ENCODE data around the gene AADAT.
"Not testable (repeated sequence)": the region's sequence is repeated elsewhere in the genome, so short reads cannot be mapped to it uniquely, and the experiment has no call there.

The AADAT gene

DNA sequence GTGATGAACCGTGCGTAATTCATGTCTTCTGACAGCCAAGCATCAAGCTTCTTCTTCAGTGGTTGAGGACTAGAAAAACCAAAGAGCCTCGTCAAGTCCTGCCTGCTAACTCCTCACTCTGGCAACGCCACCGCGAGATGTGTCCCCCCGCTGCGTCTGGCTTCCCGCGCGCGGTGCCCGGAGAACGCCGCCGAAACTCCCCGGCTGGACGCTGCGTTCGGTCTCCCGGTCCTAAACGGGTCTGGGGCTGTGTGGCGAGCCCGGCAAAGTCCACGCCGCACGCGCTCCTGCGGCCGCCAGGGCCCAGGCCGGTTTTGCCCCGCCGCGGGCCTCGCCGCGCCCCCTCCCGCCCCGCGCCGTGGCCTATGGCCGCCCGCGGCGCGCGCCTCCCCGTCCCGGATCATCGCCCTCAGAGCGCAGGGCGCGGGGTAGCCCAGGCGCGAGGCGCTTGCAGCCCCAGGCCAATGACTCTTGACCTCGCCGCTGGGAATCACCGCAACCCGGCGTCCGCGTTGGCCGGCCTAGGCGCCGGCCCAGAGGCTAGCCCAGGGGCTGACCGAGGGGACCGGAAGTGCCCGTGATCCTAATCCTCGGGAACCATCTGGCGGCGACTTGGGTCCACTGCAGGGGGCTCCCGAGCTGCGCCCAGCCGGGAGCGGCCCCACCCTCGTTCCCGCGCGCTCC is at the start of gene AADAT:
TSS of gene AADAT (minus strand) at position 289 of the 684 bp plus-strand sequence. CDS start at position 23, 266 bp downstream.
- peak; percentile 76 to 81 for DNase-seq

DNA sequence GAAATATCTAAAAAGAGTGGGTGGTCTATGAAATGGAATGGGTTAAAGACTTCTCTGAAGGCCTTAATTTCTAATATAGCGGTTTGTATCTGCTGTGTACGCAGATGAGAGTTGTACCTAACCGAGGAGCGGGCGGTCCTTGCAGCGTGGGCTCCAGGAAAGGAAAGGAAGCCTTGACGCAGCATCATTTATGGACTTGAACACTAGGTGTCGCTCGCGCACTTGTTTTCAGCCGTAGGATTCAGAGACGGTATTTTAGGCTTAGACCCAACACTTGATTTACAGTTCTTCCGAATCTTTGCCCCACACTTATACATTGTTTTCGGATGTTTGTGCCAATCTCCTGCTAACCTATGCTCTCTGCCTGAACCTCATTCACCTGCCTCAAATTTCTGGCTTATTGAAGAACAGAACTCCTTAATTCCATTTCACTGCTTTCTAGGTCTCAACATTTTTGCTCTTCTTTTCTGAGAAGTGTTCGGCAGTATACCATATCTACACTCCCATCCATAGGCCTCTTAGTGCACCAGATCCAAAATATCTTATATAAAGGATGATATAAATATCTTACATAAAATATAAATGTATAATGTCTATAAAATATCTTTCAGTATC is 48.9 kb upstream of the AADAT start:
- DNase-seq, result peak; percentile 40 to 61

DNA sequence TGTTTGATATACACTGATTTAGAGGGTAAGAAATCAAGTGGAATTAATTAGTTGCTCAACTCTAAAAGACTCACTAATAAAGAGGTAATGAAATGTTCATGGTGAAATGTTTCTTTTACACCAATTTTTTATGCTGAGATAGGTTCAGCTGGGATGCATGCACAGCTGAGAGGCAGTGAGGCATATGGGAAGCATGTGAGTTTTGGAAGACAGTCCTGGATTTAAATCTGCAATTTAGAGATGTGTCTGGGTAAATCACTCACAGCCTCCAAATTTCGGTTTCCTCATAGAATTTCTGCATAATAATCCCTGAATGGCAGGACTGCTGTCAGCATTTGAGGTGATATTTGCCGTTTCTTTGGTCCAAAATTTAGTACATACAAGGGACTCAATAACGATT is 48.2 kb upstream of the AADAT start:
- peak in 1 of 2 donors; percentile 21 for DNase-seq

DNA sequence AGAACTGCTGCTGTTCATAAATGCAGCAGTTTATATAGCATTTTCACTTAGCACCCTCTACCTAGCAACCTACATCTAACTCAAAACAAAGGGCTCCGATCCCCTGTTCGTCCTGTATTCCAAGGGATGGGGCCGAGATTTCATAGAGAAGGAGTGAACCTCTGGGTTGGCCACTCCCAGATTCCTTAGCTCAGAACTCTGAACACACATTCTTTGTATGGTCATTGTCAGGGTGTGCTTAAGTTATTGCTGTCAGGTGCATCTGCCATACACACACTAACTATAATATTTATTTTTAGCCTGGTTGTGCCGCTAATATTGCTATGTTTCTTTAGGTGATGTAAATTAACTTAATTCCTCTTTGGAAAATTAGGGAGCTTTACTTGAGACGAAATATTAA is 47.7 kb upstream of the AADAT start:
- DNase-seq, result no peak

DNA sequence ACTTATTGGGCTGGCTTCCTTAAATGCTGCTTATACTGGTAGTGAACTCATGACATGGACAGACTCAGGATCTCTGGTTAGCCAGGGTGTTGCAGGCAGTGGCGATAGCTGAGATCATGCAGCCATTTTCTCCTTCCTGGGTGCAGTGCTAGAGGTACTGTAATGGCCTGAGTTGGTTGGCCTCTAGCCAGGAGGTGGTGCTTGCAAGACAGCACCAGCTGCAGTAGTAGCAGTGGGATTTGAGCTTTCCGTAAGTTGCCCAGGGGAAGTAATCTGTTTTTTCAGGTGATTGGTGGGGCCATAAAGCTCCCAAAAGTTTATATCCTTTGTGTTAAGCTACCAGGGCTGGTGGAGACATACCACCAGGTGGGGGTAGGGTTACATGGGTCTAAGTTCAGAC is 45.1 kb upstream of the AADAT start:
- DNase-seq, result no peak

DNA sequence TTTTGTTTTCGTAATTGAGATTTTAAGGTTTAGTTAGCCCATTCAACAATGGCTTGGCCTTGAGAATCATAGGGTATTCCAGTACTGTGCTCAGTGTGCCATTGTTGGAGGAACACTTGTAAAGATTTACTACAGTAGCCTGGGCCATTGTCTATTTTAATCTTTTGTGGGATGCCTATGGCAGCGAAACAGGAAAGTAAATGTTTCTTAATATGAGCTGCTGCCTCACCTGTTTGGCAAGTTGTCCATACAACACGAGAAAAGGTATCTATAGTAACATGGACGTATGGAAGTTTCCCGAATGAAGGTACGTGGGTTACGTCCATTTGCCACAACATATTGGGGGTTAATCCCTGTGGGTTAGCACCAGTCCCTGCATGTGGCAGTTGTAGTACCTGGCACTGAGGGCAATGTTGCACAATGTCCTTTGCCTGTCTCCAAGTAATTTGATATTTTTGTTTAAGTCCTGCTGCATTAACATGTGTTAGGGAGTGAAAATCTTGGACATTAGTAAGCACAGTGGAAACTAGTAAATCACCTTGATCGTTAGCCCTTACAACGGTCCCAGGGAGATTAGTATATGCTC is 38.6 kb upstream of the AADAT start:
- no peak for DNase-seq

DNA sequence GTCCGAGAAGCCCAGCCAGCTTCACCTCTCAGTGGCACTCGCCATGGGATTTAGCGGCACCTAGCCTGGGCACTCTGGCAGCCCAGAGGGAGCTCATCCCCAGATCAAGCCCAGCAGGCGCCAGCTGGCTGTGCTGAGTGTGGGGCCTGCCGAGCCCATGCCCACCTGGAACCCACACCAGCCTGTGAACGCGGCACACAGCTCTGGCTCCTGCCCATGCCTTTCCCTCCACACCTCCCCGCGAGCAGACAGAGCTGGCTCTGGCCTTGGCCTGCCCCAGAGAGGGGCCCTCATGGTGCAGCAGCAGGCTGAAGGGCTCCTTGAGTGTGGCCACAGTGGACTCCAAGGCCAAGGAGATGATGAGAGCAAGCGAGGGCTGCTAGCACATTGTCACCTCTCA is 38.0 kb upstream of the AADAT start:
- DNase-seq, result no peak

DNA sequence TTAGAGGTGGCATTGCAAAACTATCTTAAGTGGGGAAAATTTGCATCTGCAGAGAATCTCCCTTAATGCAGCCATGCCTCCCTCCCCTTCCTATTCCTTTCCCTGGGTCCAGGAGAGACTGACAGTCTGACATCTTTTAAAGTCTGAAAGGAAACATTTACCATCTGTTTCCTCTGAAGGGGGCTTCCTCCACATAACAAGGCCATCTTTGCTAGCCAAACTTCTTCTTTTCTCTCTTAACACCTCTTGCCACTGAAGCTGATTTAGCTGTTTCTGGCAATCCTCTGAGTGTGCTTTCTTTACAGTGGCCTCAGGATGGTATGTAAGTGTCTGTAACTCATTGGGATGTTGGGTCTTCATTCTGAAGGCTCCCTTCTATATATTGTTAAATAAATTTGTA is 34.6 kb upstream of the AADAT start:
- DNase-seq, result no peak

DNA sequence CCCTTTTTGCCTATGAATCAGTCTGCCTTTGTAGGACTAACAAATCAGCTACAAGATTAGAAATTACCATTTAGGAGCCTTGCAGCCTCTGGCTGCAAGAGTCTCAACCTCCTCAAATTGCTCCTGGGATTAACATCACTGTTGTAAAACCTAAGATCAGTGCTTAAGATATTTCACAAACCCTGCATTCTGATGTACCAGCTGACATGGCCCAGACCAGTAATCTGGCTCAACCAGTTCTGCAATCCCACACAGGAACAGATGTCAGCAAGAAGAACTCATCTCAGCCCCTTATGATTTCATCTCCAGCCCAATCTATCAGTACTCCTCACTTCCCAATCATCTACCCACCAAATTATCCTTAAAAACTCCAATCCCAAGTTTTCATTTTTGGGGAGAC is 32.5 kb upstream of the AADAT start:
- no peak for DNase-seq

DNA sequence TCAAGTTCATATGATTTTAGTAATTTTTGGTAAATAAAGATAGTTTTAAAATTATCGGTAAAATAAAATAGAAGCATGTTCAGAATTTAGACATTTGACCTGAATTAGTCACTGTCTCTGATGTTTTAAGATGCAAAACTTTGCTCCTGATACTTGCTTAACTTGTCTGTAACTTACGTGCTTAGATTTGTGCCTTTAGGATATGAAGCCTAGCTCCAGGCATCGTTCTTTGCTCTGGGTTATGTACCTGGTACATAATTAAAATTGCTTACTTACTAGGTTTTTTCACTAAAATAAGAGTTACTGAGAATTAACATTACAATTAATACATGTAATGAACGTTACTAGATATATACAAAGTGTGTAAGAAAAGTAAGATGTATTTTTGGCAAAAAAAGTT is 24.9 kb upstream of the AADAT start:
- no peak for DNase-seq

DNA sequence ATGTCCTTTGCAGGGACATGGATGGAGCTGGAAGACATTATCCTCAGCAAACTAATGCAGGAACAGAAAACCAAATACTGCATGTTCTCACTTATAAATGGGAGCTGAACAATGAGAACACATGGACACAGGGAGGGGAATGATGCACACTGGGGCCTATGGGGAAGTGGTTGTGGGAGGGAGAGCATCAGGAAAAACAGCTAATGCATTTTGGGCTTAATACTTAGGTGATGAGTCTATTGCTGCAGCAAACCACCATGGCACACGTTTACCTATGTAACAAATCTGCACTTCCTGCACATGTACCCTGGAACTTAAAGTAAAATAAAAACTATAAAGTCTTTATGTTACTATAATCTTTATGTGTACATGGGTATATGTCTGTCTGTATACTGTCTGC is 24.4 kb upstream of the AADAT start:
- not testable (repeated sequence) for DNase-seq

DNA sequence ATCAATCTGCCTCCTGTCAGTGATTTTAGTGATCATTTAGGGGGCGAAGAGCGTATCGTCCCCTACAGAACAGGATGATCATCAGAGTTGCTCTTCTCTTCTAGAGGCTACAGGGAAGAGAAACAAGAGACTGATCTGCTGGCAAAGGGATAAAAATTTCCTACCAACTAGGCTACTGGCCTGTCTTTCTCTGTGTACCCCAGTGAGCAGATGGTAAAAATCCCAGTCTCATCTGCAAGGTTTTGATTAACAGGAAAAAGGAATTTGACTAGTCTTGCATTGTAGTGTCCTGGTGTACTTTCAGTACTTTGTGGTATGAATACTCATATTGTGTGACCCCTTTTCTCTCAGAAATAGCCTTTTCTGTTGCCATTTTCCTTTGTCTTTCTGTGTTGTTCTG is 21.8 kb upstream of the AADAT start:
- DNase-seq, result no peak

DNA sequence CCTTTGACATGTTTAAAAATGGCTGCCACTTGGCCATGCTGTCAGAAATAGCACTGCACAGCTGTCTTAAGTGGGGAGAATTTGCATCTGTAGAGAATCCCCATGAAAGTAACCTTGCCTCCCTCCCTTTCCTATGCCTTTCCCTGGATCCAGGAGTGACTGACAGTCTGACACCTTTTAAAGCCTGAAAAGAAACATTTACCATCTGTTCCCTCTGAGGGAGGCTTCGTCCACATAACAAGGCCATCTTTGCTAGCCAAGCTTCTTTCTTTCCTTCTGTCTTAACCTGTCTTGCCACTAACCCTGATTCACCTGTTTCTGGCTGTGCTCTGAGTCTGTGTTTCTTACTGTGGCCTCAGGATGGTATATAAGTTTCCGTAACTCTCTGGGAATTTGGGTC is 21.3 kb upstream of the AADAT start:
- no peak for DNase-seq

DNA sequence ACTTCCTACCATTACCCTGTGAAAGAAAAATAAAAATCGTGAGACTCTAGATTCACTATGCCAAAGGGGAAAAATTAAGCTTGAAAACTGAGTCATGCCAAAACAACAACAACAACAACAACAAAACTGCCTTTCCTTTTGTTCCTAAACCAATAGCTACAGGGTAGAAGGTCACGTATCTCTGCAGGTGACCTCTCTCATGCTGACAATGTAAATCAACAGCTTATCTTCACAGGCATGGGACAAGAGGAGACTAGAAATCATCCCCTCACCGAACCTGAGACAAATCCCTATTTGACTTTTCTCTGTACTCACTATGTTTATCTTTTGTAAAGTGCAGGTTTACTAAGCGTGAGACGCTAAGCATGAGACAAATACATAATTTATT is 20.5 kb upstream of the AADAT start:
- DNase-seq, result no peak

DNA sequence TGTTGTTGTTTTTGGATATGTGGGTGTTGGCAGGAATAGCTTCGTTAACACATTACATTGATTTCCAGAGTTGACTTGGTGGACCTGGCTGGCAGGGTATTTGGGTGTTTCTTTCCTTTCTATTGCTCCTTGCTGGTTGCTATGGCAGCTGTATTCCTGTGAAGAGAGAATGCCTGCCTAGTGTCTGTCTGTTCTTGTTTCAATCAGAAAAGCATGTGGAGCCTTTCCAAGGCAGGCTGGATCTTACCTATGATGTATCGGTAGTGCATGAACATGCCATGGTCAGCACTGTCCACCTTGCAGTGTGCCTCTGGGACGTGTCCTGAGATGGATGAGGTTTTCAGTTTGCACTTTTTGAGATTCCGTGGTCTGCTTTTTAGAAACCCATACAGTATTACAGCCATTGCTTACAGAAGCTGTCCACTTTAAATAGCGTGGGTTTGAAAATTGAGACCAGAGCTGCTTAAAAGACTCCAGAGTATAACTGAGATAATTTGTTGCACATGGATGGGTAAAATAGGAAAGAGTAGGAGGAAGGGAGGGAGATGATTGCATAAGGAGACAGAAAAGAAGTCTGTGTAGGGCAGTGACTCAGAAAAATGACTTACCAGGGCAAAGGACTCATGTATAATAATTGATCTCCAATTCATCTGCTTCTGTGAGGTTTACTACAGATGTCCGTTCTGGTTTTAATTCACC is 20.0 kb upstream of the AADAT start:
- peak in 1 of 2 donors; percentile 34 for DNase-seq

DNA sequence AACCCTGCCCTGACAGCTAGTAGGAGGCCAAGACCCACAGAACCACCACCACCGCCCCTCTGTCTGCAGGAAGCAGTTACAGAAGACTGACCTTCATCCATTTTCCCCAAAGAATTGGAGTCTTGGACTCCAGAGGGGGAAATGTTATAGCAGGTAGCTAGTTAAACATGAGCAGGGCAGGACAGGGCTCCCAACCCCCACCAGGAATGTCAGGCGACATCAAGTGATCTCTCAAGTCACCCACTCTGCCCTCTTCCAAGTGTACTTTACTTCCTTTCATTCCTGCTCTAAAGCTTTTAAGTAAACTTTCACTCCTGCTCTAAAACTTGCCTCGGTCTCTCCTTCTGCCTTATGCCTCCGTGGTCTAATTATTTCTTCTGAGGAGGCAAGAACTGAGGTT is 17.1 kb upstream of the AADAT start:
- no peak for DNase-seq

DNA sequence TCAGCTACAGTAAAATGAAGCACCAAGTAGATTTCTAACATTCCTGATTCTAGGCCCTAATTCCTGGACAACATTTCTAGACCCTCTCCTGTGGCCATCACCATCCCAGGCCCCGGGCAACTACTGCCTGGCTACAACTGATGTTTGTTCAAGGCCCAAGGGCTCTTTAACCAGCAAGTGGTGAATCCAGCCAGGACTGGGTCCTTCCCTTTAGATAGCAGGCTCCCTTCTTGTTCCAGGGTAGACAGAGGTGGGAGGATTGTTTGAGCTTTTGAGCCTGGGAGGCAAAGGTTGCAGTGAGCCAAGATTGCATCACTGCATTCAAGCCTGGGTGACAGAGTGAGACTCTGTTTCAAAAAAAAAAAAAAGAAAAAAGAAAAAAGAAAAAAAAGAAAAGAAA is 12.7 kb upstream of the AADAT start:
- DNase-seq, result no peak

DNA sequence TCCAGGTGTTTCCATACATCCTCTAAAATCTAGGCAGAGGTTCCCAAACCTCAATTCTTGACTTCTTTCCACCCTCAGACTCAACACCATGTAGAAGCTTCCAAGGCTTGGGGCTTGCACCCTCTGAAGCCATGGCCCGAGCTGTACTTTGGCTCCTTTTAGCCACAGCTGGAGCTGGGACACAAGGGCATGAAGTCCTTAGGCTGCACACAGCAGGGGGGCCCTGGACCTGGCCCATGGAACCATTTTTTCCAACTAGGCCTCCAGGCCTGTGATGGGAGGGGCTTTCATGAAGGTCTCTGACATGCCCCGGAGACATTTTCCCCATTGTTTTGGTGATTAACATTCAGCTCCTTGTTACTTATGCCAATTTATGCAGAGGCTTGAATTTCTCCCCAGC is 8.4 kb upstream of the AADAT start:
- DNase-seq, result not testable (repeated sequence)

DNA sequence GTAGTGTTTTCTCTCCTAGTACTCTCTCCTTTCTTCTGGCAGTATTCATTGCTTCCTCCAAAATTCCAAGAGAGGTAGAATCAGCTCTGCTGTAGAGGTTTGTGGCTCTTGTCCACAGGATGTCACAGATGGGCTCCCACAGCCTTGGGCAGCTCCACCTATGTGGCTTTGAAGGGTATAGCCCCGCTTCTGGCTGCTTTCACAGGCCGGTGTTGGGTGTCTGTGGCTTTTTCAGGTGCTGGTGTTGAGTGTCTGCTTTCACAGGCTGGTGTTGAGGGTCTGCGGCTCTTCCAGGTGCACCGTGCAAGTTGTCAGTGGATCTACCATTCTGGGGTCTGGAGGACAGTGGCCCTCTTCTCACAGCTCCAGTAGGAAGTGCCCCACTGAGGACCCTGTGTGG is 7.9 kb upstream of the AADAT start:
- no peak for DNase-seq

DNA sequence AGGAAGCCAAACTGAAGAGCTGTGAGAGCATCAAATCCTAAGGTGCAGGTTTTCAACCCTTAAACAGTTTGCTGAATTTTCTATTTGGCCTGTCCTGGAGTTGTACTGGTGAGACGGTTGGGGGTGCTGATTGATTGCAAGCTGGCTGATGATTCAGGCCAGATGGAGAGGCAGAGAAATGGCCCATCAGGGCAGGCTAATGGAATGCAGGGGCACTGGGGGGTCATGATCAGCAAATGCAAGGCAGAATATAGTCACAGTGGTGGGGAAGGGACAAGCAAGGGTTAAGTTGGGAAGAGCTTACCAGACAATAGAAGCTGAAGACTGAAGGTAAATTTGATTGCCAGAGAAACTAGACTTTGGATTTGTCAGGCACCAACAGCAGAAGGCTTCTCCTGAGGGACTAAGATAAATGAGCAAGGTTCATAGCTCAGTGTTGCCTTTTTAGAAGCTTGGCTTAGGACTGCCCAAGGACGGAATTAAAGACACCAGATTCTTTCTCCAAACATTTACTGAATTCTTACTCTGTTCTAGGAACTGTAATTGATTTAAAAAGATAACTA is 4.3 kb upstream of the AADAT start:
- DNase-seq, result no peak

DNA sequence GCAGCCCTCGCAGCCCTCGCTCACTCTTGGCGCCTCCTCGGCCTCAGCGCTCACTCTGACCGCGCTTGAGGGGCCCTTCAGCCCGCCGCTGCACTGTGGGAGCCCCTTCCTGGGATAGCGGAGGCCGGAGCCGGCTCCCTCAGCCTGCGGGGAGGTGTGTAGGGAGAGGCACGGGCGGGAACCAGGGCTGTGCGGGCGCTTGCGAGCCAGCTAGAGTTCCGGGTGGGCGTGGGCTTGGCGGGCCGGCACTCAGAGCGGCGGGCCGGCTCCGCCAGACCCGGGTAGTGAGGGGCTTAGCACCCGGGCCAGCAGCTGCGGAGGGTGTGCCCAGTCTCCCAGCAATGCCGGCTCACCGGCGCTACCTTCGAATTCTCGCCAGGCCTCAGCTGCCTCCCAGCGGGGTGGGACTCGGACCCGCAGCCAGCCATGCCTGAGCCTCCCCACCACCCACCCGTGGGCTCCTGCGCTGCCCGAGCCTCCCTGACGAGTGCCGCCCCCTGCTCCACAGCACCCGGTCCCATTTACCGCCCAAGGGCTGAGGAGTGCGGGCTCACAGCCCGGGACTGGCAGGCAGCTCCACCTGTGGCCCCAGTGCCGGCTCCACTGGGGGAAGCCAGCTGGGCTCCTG is 1.4 kb upstream of the AADAT start:
- DNase-seq, result no peak

DNA sequence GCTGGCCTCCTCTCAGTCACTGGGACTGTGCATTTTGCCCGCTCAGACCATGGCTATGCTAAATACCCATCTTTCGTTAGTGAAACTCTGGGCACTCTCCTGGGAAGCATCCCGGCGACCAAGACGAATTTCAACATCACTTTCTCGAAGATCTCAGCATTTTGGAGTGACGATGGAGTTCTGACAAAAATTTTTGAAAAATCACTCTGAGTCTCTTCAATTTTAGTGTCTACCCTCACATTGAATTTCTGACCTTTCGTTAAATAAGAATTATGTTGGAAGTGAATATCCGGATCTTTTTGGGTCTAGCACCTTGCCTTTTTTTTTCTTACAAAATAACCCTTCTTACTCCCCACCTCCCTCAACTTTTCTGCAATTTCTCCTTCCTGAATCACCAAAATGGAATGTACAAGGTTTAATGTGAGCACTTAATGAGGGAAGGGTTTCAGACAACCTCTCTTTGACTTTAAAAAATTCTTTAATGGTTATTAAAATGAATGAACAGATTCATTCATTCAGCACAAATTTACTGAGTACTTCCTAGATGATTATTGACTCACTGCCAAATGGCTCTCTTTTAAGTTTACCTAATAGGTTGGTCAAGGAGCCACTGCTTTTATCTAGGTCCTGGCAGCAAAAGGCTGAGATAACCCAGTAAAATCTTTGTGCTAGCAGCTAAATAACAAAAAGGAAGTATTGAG is 746 bp upstream of the AADAT start:
- no peak for DNase-seq
